B cell (primary cell): ENCODE results near the gene TOM1L1. TPM values are rescaled to one million over a fixed set of nuclear protein-coding genes. Genes with fewer than 3 reads are reported as not detected.

Experiments used
- ATAC-seq: fragments of 200-7000 bp; cut with Tn5 transposase; one replicate; pipeline ENCODE4 v1.10.0; 2021; ENCODE audit warnings: low read depth, mild to moderate bottlenecking, moderate number of reproducible peaks, moderate library complexity
- CTCF ChIA-PET: fragments of 350-600 bp; sonication (Branson Sonifier 250); formaldehyde crosslinking; loops from one replicate; lab custom pipeline; 2021; ENCODE audit warnings: antibody characterized with exemption, inconsistent platforms; lab: Charles Lee
- POLR2A ChIA-PET: fragments of 350-600 bp; sonication (Branson Sonifier 250); formaldehyde crosslinking; loops from one replicate; lab custom pipeline; 2021; ENCODE audit warnings: antibody characterized with exemption; lab: Charles Lee
- DNase-seq: peaks from one replicate; pipeline ENCODE4 v3.0.0; 2013
- H2AFZ ChIP-seq: 2 replicates; pipeline ENCODE4 v1.6.1; 2012; ENCODE audit warnings: mild to moderate bottlenecking, low read depth, low read length; ENCODE audit not compliant: insufficient read depth, poor library complexity, severe bottlenecking
- H3K27ac ChIP-seq, 2 donors: 1 replicate in 1 of 2; 2 replicates in 1 of 2; pipeline ENCODE4 v1.5.1; 2012 to 2013; ENCODE audit warnings: low read length in 2 of 2, mild to moderate bottlenecking in 2 of 2, moderate library complexity in 1 of 2
- H3K27me3 ChIP-seq, 4 experiments: fragments of 200-600 bp in 1 of 4; sonication (generic) in 1 of 4; replicated peaks in 1 of 4; 1 replicate in 2 of 4; 2 replicates in 2 of 4; pipeline versions ENCODE4 v1.6.1 to v1.7.0; 2013 to 2016; ENCODE audit warnings: low read length in 3 of 4, mild to moderate bottlenecking in 2 of 4, mixed read lengths in 1 of 4, moderate library complexity in 1 of 4; ENCODE audit not compliant: insufficient read depth in 4 of 4, control insufficient read depth in 3 of 4; ENCODE audit errors: control extremely low read depth in 1 of 4
- H3K36me3 ChIP-seq, 2 experiments: replicated peaks in 1 of 2; 1 replicate in 1 of 2; 2 replicates in 1 of 2; pipeline versions ENCODE4 v1.6.1 to v1.7.1; 2013; ENCODE audit warnings: low read length in 1 of 2; ENCODE audit not compliant: insufficient read depth in 2 of 2, control insufficient read depth in 1 of 2; ENCODE audit errors: control extremely low read depth in 1 of 2, extremely low read depth in 1 of 2
- H3K4me1 ChIP-seq, 2 donors: fragments of 200-600 bp in 1 of 2; sonication (generic) in 1 of 2; 1 replicate in 1 of 2; 2 replicates in 1 of 2; pipeline versions ENCODE4 v1.5.1 to v1.6.1; 2013 to 2017; ENCODE audit warnings: low read length in 2 of 2; ENCODE audit not compliant: control insufficient read depth in 2 of 2, insufficient read depth in 2 of 2
- H3K4me2 ChIP-seq: replicated peaks from 2 replicates; pipeline ENCODE3; 2012; ENCODE audit warnings: mild to moderate bottlenecking, low read depth, low read length; ENCODE audit not compliant: poor library complexity, severe bottlenecking
- H3K4me3 ChIP-seq, 5 experiments: fragments of 200-600 bp in 1 of 5; sonication (generic) in 1 of 5; 1 replicate in 3 of 5; 2 replicates in 2 of 5; pipeline versions ENCODE4 v1.5.1 to v1.7.0; 2011 to 2016; ENCODE audit warnings: low read length in 4 of 5, mild to moderate bottlenecking in 4 of 5, low read depth in 2 of 5, control low read depth in 1 of 5, moderate library complexity in 1 of 5; ENCODE audit not compliant: insufficient read depth in 1 of 5; ENCODE audit errors: control extremely low read depth in 1 of 5, extremely low read depth in 1 of 5
- H3K79me2 ChIP-seq: fragments of 200-600 bp; sonication (generic); one replicate; pipeline ENCODE4 v1.6.0; 2016; ENCODE audit warnings: low read length; ENCODE audit not compliant: control insufficient read depth, insufficient read depth
- H3K9ac ChIP-seq: fragments of 200-600 bp; sonication (generic); 2 replicates; pipeline ENCODE4 v1.6.1; 2017; ENCODE audit warnings: mild to moderate bottlenecking, low read length, moderate library complexity
- H3K9me3 ChIP-seq, 3 donors: one replicate each; pipeline versions ENCODE4 v1.6.1 to v1.7.1; 2013; ENCODE audit warnings: low read length in 2 of 3; ENCODE audit not compliant: control insufficient read depth in 2 of 3, insufficient read depth in 1 of 3; ENCODE audit errors: control extremely low read depth in 1 of 3
- H4K20me1 ChIP-seq: 2 replicates; pipeline ENCODE4 v1.6.0; 2012; ENCODE audit warnings: mild to moderate bottlenecking, low read length; ENCODE audit not compliant: insufficient read depth, control insufficient read depth, poor library complexity, severe bottlenecking
- H3K27ac Mint-ChIP-seq: one replicate; pipeline ENCODE4 v1.8.0; 2021; ENCODE audit warnings: mixed read lengths
- H3K27me3 Mint-ChIP-seq: one replicate; pipeline ENCODE4 v1.8.0; 2021; ENCODE audit warnings: mixed read lengths
- H3K4me1 Mint-ChIP-seq: one replicate; pipeline ENCODE4 v1.8.0; 2021; ENCODE audit warnings: mixed read lengths
- H3K4me3 Mint-ChIP-seq: one replicate; pipeline ENCODE4 v1.8.0; 2021; ENCODE audit warnings: mixed read lengths
- H3K9me3 Mint-ChIP-seq: one replicate; pipeline ENCODE4 v1.8.0; 2022; ENCODE audit warnings: mixed read lengths; ENCODE audit not compliant: insufficient read depth
- EZH2 ChIP-seq: IDR thresholded peaks from 2 replicates; pipeline ENCODE4 v1.6.1; 2012; ENCODE audit warnings: borderline replicate concordance, low read depth, mild to moderate bottlenecking, moderate library complexity, low read length; ENCODE audit not compliant: insufficient read depth, poor library complexity, severe bottlenecking
- WGBS: methylation state at CpG from one replicate; pipeline ENCODE4 v1.1.5; 2013; ENCODE audit warnings: missing lambda C conversion rate; ENCODE audit not compliant: insufficient coverage; 5-methylcytosine and 5-hydroxymethylcytosine counted together
- intact Hi-C: fragments of 100-400 bp; cut with micrococcal nuclease; formaldehyde crosslinking; loops from one replicate; pipeline ENCODE4 v1.10.0; 2022
- polyA plus RNA-seq: library from polyadenylated mRNA; depleted of rRNA; stranded (reverse); fragments of >200 nt; gene quantifications from 2 replicates; pipeline ENCODE4 v1.2.3, GENCODE V29; 2012
- total RNA-seq, 2 donors: library from RNA; stranded (reverse); fragments of 120-200 nt in 1 of 2; gene quantifications; 1 replicate in 1 of 2; 2 replicates in 1 of 2; pipeline versions ENCODE4 v1.2.3 to v1.2.4, GENCODE V29; 2013 to 2022
- TF ChIP-seq, protein P1 (sequence below): fragments of 200-600 bp; IDR thresholded peaks from one replicate; pipeline ENCODE4 v1.8.0; 2022; ENCODE audit warnings: antibody characterized with exemption, mild to moderate bottlenecking

The TOM1L1 gene
- total and polyA plus RNA-seq, 2 donors (not counting 1 experiment from before 2014, with no cell fraction given) = not detected

DNA sequence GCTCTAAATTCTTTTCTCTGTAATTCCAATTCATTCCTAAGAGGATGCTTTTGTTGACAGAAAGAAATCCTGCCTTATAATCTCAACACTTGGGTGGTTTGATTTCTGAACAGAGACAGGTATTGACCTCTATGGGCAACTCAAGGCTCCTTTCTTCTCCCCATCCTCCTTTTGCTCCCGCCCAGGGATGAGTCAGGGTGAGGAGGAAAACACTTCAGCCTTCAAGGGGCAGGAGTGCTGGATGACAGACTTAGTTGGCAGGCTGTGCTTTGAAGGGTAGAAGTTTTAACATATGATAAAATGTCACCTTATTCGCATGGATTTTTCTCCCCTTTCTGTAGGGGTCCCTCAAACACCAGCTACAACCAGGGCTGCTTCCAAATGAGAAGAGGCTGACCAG, 16.7 kb upstream of the TOM1L1 start:
- peaks cover 3% of the 10 kb centered on the region for H3K27me3 Mint-ChIP-seq
- Histone ChIP-seq H3K36me3 (no peaks in the 10 kb centered on the region), H3K9ac (no peak overlapping the region), H3K27me3 (no peaks in the 10 kb centered on the region), H3K79me2 (no peaks in the 10 kb centered on the region), H3K4me3 (no peak overlapping the region), H3K4me2 (no peak overlapping the region), H3K27ac (no peak overlapping the region), H4K20me1 (no peaks in the 10 kb centered on the region), H3K4me1 (no peaks in the 10 kb centered on the region), H2AFZ (no peak overlapping the region), H3K9me3 (no peaks in the 10 kb centered on the region)
- intact Hi-C loops = no loop called here
- H3K4me3 Mint-ChIP-seq = no peak overlapping the region
- ATAC-seq (no peak), DNase-seq (no peak)
- POLR2A ChIA-PET = no interaction called here
- no CpG with 5 or more reads among the region's 2 CpGs for WGBS
- TF ChIP-seq, protein P1, sequence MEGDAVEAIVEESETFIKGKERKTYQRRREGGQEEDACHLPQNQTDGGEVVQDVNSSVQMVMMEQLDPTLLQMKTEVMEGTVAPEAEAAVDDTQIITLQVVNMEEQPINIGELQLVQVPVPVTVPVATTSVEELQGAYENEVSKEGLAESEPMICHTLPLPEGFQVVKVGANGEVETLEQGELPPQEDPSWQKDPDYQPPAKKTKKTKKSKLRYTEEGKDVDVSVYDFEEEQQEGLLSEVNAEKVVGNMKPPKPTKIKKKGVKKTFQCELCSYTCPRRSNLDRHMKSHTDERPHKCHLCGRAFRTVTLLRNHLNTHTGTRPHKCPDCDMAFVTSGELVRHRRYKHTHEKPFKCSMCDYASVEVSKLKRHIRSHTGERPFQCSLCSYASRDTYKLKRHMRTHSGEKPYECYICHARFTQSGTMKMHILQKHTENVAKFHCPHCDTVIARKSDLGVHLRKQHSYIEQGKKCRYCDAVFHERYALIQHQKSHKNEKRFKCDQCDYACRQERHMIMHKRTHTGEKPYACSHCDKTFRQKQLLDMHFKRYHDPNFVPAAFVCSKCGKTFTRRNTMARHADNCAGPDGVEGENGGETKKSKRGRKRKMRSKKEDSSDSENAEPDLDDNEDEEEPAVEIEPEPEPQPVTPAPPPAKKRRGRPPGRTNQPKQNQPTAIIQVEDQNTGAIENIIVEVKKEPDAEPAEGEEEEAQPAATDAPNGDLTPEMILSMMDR = no peak
- no peak for TF ChIP-seq EZH2
- H3K4me1 Mint-ChIP-seq = no peaks in the 10 kb centered on the region
- H3K9me3 Mint-ChIP-seq = no peaks in the 10 kb centered on the region
- H3K27ac Mint-ChIP-seq = no peak overlapping the region
- CTCF ChIA-PET = no interaction called here

- H3K4me2 ChIP-seq = no peak overlapping the region
- no peaks in the 10 kb centered on the region for H3K9me3 ChIP-seq
- no peak overlapping the region for H2AFZ ChIP-seq
- H3K4me3 ChIP-seq = no peak overlapping the region
- no peak for TF ChIP-seq EZH2
- TF ChIP-seq, protein P1 = no peak
- H3K27ac ChIP-seq = no peak overlapping the region
- WGBS = no CpG with 5 or more reads among the region's 3 CpGs
- H3K4me1 ChIP-seq = no peaks in the 10 kb centered on the region
- POLR2A ChIA-PET = no interaction called here
- H3K27me3 ChIP-seq = no peaks in the 10 kb centered on the region
- H3K27ac Mint-ChIP-seq = no peak overlapping the region
- no peaks in the 10 kb centered on the region for H3K4me1 Mint-ChIP-seq
- H3K79me2 ChIP-seq = no peaks in the 10 kb centered on the region
- DNase-seq (no peak), ATAC-seq (no peak)
- CTCF ChIA-PET = no interaction called here
- H3K27me3 Mint-ChIP-seq = peaks cover 3% of the 10 kb centered on the region
- H3K36me3 ChIP-seq = no peaks in the 10 kb centered on the region
- H4K20me1 ChIP-seq = no peaks in the 10 kb centered on the region
- H3K9ac ChIP-seq = no peak overlapping the region
- no peak overlapping the region for H3K4me3 Mint-ChIP-seq
- no peaks in the 10 kb centered on the region for H3K9me3 Mint-ChIP-seq
- intact Hi-C loops = no loop called here
Measured at GRCh38 chr17:54887787-54888186, 12.9 kb upstream of the TOM1L1 start.
